SK-N-SH (cell line): Measurements from ENCODE around the gene CTDP1.

Experiments used
- CTCF ChIP-seq: fragments of 200-600 bp; sonication (generic); IDR thresholded peaks from 2 replicates; pipeline ENCODE4 v1.6.1; 2017; ENCODE audit warnings: antibody characterized with exemption, mild to moderate bottlenecking, moderate library complexity
- EP300 ChIP-seq, 2 experiments: IDR thresholded peaks; 2 replicates each; pipeline versions ENCODE4 v1.4.0 to v1.6.1; 2012; ENCODE audit warnings: borderline replicate concordance in 1 of 2, low read depth in 1 of 2, low read length in 1 of 2
- EZH2phosphoT487 ChIP-seq: fragments of 200-600 bp; sonication (generic); IDR thresholded peaks from 2 replicates; pipeline ENCODE4 v1.6.1; 2017; ENCODE audit warnings: low read depth, mixed run types, mild to moderate bottlenecking, antibody characterized with exemption, moderate library complexity, borderline replicate concordance
- MAX ChIP-seq: IDR thresholded peaks from 2 replicates; pipeline ENCODE4 v1.4.0; 2012; ENCODE audit warnings: low read depth
- POLR2AphosphoS5 ChIP-seq: IDR thresholded peaks from 2 replicates; pipeline ENCODE4 v1.6.1; 2012; ENCODE audit warnings: low read depth, low read length
- RCOR1 ChIP-seq: fragments of 150-350 bp; IDR thresholded peaks from 2 replicates; pipeline ENCODE4 v1.6.1; 2017; ENCODE audit warnings: antibody characterized with exemption, low read length
- RFX5 ChIP-seq: IDR thresholded peaks from 2 replicates; pipeline ENCODE4 v1.6.1; 2012; ENCODE audit warnings: mild to moderate bottlenecking, improper control_type of control experiment, low read length
- SIN3A ChIP-seq: IDR thresholded peaks from 2 replicates; pipeline ENCODE4 v1.6.1; 2012; ENCODE audit warnings: low read depth, mild to moderate bottlenecking, low read length, moderate library complexity, borderline replicate concordance
- TAF1 ChIP-seq: IDR thresholded peaks from 2 replicates; pipeline ENCODE4 v1.6.1; 2012; ENCODE audit warnings: low read depth, mild to moderate bottlenecking, low read length, moderate library complexity, borderline replicate concordance
- TCF12 ChIP-seq: IDR thresholded peaks from 2 replicates; pipeline ENCODE4 v1.4.0; 2012
- ZBTB33 ChIP-seq: IDR thresholded peaks from 2 replicates; pipeline ENCODE4 v1.4.0; 2012; ENCODE audit warnings: low read depth, borderline replicate concordance
- TF ChIP-seq, protein P1 (sequence below): IDR thresholded peaks from 2 replicates; pipeline ENCODE4 v1.4.0; 2012; ENCODE audit warnings: low read depth, borderline replicate concordance
- TF ChIP-seq, protein P2 (sequence below): fragments of 150-350 bp; IDR thresholded peaks from 2 replicates; pipeline ENCODE4 v1.6.1; 2016; ENCODE audit warnings: mild to moderate bottlenecking, low read depth, low read length
- TF ChIP-seq, protein P3 (sequence below): IDR thresholded peaks from 2 replicates; pipeline ENCODE4; 2012

- no peak for TF ChIP-seq TAF1
- TF ChIP-seq SIN3A: no peak
- TF ChIP-seq TCF12: no peak
- TF ChIP-seq, protein P1, sequence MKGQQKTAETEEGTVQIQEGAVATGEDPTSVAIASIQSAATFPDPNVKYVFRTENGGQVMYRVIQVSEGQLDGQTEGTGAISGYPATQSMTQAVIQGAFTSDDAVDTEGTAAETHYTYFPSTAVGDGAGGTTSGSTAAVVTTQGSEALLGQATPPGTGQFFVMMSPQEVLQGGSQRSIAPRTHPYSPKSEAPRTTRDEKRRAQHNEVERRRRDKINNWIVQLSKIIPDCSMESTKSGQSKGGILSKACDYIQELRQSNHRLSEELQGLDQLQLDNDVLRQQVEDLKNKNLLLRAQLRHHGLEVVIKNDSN: no peak
- TF ChIP-seq, protein P2, sequence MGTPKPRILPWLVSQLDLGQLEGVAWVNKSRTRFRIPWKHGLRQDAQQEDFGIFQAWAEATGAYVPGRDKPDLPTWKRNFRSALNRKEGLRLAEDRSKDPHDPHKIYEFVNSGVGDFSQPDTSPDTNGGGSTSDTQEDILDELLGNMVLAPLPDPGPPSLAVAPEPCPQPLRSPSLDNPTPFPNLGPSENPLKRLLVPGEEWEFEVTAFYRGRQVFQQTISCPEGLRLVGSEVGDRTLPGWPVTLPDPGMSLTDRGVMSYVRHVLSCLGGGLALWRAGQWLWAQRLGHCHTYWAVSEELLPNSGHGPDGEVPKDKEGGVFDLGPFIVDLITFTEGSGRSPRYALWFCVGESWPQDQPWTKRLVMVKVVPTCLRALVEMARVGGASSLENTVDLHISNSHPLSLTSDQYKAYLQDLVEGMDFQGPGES: no peak
- TF ChIP-seq, protein P3, sequence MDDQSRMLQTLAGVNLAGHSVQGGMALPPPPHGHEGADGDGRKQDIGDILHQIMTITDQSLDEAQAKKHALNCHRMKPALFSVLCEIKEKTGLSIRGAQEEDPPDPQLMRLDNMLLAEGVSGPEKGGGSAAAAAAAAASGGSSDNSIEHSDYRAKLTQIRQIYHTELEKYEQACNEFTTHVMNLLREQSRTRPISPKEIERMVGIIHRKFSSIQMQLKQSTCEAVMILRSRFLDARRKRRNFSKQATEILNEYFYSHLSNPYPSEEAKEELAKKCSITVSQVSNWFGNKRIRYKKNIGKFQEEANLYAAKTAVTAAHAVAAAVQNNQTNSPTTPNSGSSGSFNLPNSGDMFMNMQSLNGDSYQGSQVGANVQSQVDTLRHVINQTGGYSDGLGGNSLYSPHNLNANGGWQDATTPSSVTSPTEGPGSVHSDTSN: no peak
- TF ChIP-seq CTCF: no peak
- no peak for TF ChIP-seq MAX
- no peak for TF ChIP-seq EZH2phosphoT487
- TF ChIP-seq EP300 (IDR thresholded peaks at IDR 0.05; ENCODE audit: borderline replicate concordance in 1 of 2, low read depth in 1 of 2, low read length in 1 of 2): no peak
- TF ChIP-seq POLR2AphosphoS5: no peak
- TF ChIP-seq RFX5: no peak
- TF ChIP-seq ZBTB33: no peak
- no peak for TF ChIP-seq RCOR1
Measured at GRCh38 chr18:79684283-79684631, 4.7 kb downstream of the CTDP1 start.
